GM19372 (cell line): ENCODE measurements around the gene C1orf216.
"Not testable (repeated sequence)": the region's sequence is repeated elsewhere in the genome, so short reads cannot be mapped to it uniquely, and the experiment has no call there.

Source experiments
- ATAC-seq: cut with Tn5 transposase; IDR thresholded peaks from one replicate; pipeline ENCODE4 v1.9.1; 2021; ENCODE audit warnings: mild to moderate bottlenecking, low read depth, moderate library complexity; ENCODE audit not compliant: unreplicated experiment

C1orf216 gene

GRCh38 chr1:35707601-35708440 is 10.9 kb downstream of the C1orf216 start:
- ATAC-seq: no peak

- no peak for ATAC-seq
These were observed 11.7 kb downstream of the C1orf216 start for GRCh38 chr1:35706846-35707600.

- ATAC-seq: no peak
These were observed 16.2 kb downstream of the C1orf216 start for GRCh38 chr1:35702508-35702907.

GRCh38 chr1:35699152-35699551 is 19.5 kb downstream of the C1orf216 start:
- ATAC-seq: not testable (repeated sequence)

- no peak for ATAC-seq
These were observed 26.4 kb downstream of the C1orf216 start for GRCh38 chr1:35692317-35692716.

GRCh38 chr1:35691571-35692220 is 27.0 kb downstream of the C1orf216 start:
- no peak for ATAC-seq

GRCh38 chr1:35691080-35691479 is 27.6 kb downstream of the C1orf216 start:
- no peak for ATAC-seq

- not testable (repeated sequence) for ATAC-seq
These were observed 28.6 kb downstream of the C1orf216 start for GRCh38 chr1:35690103-35690502.

- ATAC-seq: no peak
These were observed 30.5 kb downstream of the C1orf216 start for GRCh38 chr1:35688161-35688560.

- ATAC-seq: no peak
These were observed 35.7 kb downstream of the C1orf216 start for GRCh38 chr1:35683012-35683411.

- no peak for ATAC-seq
These were observed 38.4 kb downstream of the C1orf216 start for GRCh38 chr1:35680271-35680670.

- no peak for ATAC-seq
These were observed 42.9 kb downstream of the C1orf216 start for GRCh38 chr1:35675773-35676172.

GRCh38 chr1:35674111-35674510 is 44.6 kb downstream of the C1orf216 start:
- no peak for ATAC-seq

GRCh38 chr1:35672116-35672515 is 46.6 kb downstream of the C1orf216 start:
- ATAC-seq: no peak

GRCh38 chr1:35668506-35668905 is 50.2 kb downstream of the C1orf216 start:
- ATAC-seq: no peak

- no peak for ATAC-seq
These were observed 51.8 kb downstream of the C1orf216 start for GRCh38 chr1:35666916-35667315.

GRCh38 chr1:35666216-35666615 is 52.5 kb downstream of the C1orf216 start:
- no peak for ATAC-seq
